ENCODE data around the gene STX2.
"Not testable (repeated sequence)": the region's sequence is repeated elsewhere in the genome, so short reads cannot be mapped to it uniquely, and the experiment has no call there.

The STX2 gene

GRCh38 chr12:130799051-130799450 lies 40.0 kb downstream of the STX2 start:
- DNase-seq (ENCODE audit: low spot score) = no peak

GRCh38 chr12:130796985-130797686 lies 41.9 kb downstream of the STX2 start:
- DNase-seq (ENCODE audit: low spot score) = no peak

- no peak for DNase-seq (ENCODE audit: low spot score)
Measured at GRCh38 chr12:130795906-130796305, 43.1 kb downstream of the STX2 start.

GRCh38 chr12:130793554-130793849 lies 45.5 kb downstream of the STX2 start:
- no peak for DNase-seq (ENCODE audit: low spot score)

- DNase-seq (ENCODE audit: low spot score) = no peak
Measured at GRCh38 chr12:130792821-130793553, 46.1 kb downstream of the STX2 start.

- DNase-seq (ENCODE audit: low spot score) = no peak
Measured at GRCh38 chr12:130791629-130792028, 47.4 kb downstream of the STX2 start.

- DNase-seq (ENCODE audit: low spot score) = no peak
Measured at GRCh38 chr12:130788515-130788914, 50.5 kb downstream of the STX2 start.

GRCh38 chr12:130787445-130788410 lies 51.3 kb downstream of the STX2 start:
- DNase-seq (ENCODE audit: low spot score) = no peak

GRCh38 chr12:130787041-130787440 lies 52.0 kb downstream of the STX2 start:
- DNase-seq (ENCODE audit: low spot score) = no peak

- no peak for DNase-seq (ENCODE audit: low spot score)
Measured at GRCh38 chr12:130783110-130783715, 55.8 kb downstream of the STX2 start.

- DNase-seq (ENCODE audit: low spot score) = not testable (repeated sequence)
Measured at GRCh38 chr12:130782245-130782644, 56.8 kb downstream of the STX2 start.

GRCh38 chr12:130780880-130781575 lies 58.0 kb downstream of the STX2 start:
- no peak for DNase-seq (ENCODE audit: low spot score)

- no peak for DNase-seq (ENCODE audit: low spot score)
Measured at GRCh38 chr12:130780325-130780724, 58.7 kb downstream of the STX2 start.

- DNase-seq (ENCODE audit: low spot score) = no peak
Measured at GRCh38 chr12:130778776-130779175, 60.3 kb downstream of the STX2 start.

GRCh38 chr12:130776857-130777339 lies 62.2 kb downstream of the STX2 start:
- no peak for DNase-seq (ENCODE audit: low spot score)

GRCh38 chr12:130775953-130776856 lies 62.8 kb downstream of the STX2 start:
- no peak for DNase-seq (ENCODE audit: low spot score)

GRCh38 chr12:130770413-130771028 lies 68.5 kb downstream of the STX2 start:
- DNase-seq (ENCODE audit: low spot score) = no peak

GRCh38 chr12:130768120-130768519 lies 70.9 kb downstream of the STX2 start:
- DNase-seq (ENCODE audit: low spot score) = no peak

GRCh38 chr12:130766470-130766869 lies 72.6 kb downstream of the STX2 start:
- no peak for DNase-seq (ENCODE audit: low spot score)

GRCh38 chr12:130765186-130765659 lies 73.8 kb downstream of the STX2 start:
- peak; percentile 71 for DNase-seq (ENCODE audit: low spot score)
